HL-60/S4 treated with retinoic acid at 250 ng/mL for 4 days and 3 days (cell line): ENCODE results near the gene TBXAS1.
"Not testable (repeated sequence)": the region's sequence is repeated elsewhere in the genome, so short reads cannot be mapped to it uniquely, and the experiment has no call there.

Experiments used
- in situ Hi-C: fragments of 300-500 bp; cut with MboI; formaldehyde crosslinking; loops from 2 replicates; pipeline ENCODE4 v1.7.0; 2022; ENCODE audit warnings: low sequenced_read_pairs

The TBXAS1 gene

DNA sequence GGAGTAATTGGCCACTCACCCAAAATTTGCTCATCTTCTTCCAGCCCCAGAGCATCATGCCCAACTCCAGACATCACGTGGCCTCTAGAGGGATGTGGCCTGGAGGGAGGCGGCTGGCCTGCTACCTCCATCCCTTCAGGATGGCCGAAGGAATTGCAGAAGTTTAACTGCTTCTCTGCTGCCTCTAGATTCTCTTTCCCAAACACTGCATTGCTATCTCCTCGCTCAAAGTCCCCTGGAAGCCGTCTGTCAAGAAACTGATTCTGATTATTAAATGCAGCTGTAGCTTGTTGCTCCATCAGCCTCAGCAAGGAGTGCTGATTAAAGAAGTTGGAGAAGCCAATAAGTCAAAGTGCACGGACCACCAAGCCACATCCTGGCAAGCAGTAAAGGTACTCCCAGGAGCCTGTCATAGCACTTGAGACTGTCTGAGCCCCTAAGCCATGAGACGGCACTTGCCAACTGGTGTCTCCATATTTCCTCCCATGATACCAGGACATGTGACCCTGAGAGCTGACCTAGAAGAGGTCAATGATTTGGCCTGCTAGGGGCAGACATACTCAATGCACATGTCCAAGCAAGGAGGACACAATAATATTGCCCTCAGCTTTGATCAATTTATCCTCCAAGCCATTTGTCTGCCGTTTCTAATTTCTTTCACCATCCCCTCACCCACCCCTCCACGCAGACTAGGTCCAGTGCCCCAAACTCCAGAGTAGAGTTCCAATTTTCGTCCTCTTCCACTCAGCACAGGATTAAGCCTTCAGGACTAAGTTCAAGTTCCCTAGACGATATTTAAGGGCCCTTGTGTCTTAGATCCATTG, 84.2 kb downstream of the TBXAS1 start:
- in situ Hi-C loops = no loop called here

DNA sequence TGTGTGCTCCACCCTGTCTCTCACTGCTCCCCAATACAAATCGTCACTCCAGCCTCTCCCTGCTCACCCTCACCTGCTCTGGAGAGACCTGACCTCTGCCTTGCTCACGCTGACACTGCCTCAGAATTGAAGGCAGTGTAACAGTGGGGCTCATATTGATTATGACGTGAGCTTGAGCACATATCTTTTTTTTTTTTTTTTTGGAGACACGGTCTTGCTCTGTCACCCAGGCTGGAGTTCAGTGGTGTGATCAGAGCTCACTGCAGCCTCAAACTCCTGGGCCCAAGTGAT, 84.7 kb downstream of the TBXAS1 start:
- in situ Hi-C loops = no loop called here

DNA sequence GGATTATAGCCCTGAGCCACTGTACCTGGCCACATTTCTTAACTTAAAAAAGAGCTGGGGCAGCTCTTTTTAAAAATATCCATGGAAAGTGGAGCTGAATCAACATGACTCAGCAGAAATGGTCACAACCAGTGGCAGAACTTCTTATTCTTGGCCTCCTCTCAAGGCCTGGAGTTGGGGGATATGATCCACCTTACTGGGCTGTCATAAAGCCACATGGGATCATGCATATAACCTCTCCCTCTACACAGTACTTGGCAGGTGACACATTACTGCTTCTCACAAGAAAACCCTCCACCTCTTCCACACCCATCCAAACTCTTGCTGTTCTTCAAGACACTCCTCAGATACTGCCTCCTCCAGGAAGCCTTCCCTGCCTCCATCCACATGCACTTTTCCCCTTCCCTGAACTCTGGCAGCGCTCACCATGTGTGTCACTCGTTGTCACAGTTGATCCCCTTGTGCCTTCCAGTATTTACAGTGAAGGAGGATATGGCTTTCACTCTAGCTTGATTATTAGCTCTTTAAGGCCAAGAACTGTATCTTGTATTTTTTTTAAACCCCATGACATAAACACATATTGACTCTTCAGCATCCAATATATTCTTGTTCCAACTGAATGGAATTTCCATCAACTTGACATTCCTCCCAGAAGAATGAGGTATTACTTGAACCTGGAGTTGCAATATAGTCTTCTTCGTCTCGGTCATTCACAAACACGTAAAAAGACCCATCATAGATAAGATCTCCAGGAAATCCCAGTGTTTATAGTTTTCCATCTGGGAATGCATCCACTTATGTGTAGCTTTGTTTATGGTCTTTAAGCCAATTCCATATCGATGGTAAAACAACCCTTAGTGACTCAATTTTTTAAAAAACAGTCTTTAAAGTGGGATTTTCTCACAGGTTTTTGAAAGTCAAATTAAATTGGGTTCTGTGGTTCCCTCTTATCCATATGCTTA, 85.5 kb downstream of the TBXAS1 start:
- in situ Hi-C loops = no loop called here

DNA sequence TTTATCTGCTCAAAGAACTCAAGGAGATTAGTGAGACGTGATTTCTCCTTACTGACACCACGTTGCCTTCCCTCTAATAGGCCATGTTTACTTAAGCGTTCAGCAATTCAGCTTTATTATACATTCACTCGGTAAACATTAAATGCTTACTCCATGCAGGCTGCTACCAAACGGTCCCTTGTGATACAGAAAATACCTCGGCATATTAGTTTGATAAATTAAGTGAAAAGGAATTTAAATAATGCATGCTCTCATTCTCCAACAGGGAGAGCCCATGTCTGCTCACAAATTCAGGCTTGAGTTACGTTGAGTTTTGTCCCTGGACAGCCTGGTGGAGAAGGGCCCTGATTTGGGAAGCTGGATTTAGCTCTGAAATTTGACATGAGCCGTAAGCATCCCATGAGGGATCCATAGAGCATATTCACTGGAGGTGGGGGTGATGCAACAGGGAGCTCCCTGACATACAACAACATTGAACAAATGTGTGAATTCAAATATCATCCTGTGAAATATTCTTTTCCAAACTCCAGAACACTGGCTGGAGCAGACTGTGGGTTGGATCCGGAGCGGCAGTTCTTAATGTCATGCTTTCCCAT, 86.3 kb downstream of the TBXAS1 start:
- in situ Hi-C loops = no loop called here

DNA sequence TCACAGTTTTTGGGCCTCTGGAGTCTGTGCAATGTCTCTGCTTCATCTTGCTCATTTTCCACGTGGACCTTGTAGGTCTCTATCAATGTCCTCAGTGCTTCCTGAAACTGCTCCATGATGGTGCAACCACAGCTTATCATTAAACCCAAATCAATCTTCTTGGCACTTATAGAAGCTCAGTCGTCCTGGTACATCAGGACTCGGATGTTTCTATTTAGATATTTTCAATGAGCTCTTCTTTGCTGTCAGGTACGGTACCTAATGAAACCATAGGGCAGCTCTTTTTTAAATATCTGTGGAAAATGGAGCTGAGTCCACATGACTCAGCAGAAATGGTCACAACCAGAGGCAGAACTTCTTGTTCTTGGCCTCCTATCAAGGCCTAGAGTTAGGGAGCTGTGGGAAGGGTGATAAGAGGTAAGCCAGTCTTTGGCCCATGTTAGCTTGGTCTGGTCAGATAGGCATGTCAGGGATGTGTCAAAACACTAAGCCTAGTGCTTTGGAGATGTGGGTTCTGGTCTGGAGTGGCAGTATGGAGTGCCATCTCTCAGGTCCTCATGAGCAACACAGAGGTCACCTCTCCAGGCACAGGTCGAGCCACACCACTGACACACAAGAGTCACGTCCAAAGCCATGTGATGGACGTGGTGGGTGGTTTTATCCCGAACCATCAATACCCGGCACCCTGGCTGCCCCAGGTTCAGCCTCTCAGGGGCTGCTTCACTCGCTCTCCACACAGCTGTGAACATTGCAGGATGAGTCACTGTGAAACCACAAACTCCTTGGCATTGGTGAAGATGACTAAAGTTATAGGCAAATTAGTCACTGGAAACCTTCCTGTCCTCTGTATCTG, 87.0 kb downstream of the TBXAS1 start:
- in situ Hi-C loops = no loop called here

DNA sequence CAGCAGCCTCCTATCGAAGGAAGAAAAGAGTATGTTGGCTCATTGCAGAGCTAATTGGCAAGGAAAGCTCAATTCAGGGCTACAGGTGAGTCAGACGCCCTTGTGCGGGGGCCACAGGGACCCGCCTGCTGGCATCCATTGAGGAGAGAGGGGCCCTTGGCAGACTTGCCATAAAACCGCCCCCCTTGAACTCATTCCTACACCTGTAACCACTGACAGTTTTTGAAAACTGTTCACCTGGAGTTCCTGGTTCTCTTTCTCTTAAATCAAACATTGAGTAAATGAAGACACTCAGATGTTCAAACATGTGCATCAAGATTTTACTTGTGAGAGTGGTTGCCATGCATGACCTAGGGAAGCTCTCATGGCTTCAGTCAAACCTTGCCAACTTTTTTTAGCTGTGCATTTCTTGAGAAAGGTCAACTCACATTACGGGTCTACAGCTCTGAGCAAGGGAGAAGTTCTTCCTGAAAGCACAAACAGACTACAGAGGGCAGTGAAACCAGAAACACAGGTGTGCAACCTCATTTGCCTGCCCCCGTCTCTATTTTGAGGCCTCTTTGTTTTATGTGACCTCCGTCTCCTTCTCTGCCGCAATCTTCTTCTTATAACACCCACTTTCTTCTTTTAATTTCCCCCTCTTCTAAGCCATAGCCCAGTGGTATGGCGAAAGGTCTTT, 87.8 kb downstream of the TBXAS1 start:
- in situ Hi-C loops = no loop called here

DNA sequence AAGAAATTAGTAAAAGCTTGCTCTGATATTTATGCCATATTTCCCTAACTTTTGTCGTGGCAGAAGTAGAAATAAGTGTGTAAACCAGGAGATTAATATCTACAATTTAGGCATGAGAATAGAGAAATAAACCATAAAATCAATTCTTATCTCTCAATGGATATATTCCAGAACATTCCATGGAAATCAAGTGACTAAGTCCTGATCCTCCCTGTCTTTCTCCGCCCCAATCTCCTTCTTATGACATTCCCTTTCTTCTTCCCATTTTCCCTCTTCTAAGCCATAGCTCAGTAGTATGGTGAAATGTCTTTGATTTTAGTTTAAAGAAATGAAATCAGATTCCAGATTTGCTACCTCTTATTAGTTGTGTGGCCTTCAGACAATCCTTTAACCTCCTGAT, 88.8 kb downstream of the TBXAS1 start:
- in situ Hi-C loops = no loop called here

DNA sequence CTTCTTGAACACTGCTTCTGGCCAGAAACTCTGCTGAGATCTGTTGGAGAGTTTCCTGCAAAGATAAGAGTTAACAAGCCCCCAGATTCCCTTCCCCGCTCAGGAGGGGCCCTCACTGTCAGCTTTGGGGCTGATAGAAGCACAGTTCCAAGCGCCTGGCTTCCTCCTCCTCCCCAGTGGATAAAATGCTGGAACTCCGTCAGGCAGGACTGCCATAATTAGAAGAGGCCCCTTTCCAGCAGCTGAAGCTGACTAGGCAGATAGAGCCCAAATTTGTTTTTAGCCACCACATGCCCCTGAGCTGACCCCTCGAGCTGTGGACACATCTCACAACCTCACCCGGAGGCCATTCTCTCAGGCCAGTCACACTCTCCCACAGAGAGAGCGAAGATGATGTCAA, 89.4 kb downstream of the TBXAS1 start:
- in situ Hi-C loops = no loop called here

DNA sequence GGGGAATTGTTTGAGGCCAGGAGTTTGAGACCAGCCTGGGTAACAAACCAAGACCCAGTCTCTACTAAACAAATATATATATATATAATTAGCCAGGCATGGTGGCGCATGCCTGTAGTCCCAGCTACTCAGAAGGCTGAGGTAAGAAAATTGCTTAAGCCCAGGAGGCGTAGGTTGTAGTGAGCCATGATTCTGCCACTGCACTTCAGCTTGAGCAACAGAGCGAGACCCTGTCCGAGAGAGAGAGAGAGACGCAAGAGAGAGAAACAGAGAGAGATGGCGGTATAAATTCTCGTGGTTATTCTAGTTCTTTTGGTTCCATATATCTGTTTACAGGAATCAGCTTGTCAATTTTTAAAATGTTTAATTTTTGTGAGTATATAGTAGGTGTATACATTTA, 94.0 kb downstream of the TBXAS1 start:
- in situ Hi-C loops = no loop called here

DNA sequence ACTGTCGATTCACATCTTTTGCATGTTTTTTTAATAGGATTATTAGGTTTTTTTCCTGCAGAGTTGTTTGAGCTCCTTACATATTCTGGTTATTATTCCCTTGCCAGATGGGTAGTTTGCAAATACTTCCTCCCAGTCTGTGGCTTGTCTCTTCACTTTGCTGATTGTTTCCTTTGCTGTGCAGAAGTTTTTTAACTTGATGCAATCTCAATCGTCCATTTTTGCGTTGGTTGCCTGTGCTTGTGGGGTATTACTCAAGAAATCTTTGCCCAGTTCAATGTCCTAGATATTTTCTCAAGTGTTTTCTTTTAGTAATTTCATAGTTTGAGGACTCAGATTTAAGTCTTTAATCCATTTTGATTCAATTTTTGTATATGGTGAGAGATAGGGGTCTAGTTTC, 95.4 kb downstream of the TBXAS1 start:
- in situ Hi-C loops = no loop called here

DNA sequence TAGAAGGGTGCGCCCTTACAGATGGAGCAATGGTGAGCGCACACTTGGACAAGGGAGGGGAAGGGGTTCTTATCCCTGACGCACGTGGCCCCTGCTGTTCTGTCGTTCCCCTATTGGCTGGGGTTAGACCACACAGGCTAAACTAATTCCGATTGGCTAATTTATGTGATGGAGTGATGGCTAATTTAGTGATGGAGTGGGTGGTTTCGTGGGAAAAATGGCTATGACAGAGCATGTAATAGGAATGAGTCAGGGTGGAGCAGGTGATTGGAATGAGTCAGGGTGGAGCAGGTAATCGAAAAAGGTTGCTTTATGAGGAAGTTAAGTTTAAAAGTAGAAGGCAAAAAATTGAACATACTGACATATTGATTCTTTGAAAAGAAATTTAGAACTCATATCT, 100.2 kb downstream of the TBXAS1 start:
- in situ Hi-C loops = not testable (repeated sequence)

DNA sequence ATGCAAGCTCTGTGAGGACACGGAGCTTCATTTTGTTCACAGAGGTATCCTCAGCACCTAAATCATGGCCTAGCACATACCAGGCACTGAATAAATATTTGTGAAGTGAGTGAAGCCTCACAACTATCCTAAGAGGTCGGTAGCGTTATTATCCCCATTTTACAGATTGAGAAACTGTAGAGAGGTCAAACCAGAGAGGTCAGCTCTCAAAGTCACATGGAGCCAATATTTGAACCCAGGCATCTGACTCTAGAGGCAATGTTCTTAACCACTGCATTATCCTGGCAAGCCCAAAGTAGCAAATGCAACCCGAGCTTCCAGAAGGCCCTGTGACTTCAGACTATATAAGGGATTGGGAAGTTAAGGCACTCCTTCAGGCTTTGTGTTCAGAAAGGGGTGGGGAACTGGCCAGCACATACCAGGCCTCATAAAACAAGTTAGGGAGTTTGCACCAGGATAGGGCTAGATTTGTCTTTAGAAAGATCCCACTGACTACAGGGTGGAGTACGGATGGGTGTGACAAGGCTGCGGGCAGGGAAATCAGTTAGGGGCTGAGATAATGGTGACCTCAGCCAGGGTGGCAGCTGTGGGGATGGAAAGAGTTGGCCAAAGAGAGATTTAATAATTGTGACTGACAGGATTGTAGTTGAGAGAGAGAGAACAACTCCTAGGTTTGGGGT, 101.4 kb downstream of the TBXAS1 start:
- in situ Hi-C loops = no loop called here

DNA sequence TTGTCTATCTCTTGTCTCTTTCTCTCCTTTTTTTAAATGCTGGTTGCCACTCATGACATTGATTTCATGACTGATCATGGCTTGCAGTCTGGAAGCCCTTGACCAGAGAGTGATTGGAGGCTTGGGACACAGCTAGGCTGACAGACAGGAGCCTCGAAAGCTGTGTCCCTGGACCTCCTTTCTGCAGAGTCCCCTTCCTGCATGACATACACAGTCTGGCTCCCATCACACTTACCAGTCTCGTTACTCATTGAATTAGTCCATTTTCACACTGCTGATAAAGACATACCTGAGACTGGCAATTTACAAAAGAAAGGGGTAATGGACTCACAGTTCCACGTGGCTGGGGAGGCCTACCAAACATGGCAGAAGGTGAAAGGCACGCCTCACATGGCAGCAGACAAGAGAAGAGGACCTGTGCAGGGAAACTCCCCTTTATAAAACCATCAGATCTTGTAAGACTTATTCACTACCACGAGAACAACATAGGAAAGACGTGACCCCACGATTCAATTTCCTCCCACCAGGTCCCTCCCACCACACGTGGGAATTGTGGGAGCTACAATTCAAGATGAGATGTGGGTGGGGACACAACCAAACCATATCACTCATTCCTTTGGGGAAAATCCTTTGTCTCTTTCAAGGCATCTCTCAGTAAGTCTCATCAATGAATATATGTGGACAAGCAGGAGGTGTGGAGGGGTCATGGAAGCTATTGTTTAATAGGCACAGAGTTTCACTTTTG, 102.3 kb downstream of the TBXAS1 start:
- in situ Hi-C loops = no loop called here

DNA sequence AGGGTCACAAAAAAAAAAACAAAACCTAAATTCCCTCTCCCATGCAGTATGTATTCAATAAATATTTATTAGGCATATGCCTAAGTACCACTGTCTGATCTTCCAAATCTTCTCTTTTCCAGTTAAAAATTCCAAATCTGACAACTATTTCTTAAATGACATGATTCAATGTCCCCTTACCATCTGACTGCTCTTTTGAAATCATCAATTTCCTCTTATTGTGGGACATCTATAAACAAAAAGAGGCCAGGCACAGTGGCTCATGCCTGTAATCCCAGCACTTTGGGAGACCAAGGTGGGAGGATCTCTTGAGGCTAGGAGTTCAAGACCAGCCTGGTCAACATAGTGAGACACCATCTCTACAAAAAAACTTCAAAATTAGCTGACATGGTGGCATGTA, 103.5 kb downstream of the TBXAS1 start:
- in situ Hi-C loops = no loop called here

DNA sequence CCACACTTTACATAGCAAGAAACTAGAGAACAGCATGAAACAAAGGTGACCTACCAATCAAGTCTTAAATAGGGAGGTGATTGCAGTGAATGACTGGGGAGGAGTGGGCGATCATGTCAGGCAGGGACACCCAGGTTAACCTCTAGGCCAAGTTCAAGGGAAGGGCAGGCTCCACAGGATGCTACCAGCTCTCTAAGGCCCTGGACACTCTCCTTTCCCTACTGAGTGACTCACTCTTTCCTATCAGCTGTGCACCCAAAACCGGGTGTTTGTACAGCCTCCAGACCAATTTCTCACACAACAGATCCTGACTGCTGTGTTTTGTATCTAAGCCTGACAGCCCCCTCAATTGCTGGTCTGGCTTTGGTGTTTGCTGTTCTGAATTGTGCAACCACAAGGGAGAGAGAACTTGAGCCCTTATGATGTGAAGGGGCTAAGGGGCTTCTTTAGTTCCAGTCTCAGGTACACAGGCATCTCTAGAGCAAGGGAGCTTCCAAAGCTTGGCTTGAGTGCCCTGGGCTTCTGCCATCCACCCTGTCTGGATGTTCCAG, 107.8 kb downstream of the TBXAS1 start:
- in situ Hi-C loops = no loop called here

DNA sequence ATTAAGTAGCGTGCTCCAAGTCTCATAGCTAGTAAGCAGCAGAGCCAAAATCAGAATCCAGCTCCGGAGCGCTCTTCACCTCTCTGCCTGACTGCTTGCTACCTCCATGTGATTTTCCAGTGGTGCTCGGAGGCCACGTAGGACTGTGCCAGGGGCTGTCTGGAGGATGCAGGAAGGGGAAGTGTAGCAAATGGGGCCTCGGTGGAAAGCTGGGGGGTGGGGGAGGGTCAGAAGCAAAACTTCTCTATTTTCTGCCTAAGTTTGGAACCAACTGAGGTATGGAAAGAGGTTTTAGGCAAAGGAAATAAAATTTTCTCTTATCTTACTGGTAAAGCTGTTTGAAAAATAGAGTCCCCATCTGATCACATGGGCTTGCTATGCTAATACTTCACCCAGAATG, 108.7 kb downstream of the TBXAS1 start:
- in situ Hi-C loops = no loop called here

DNA sequence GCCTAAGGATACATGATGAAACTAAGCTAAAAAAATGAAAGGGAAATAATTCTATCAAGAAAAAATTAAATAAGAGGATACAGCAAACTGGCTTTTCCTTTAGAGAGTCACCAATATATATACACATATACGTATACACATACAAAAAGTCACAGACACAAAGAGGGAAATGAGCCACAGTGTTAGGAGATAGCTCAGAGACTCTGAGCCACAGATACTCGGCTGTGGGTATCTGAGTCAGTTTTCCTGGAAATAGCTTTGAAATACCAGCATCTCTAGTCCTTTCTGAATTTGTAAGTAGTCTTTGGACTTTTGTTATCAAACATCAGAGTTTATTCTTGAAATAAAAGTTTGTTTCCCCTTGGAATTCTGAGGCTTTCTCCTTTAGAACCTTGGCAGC, 111.8 kb downstream of the TBXAS1 start:
- in situ Hi-C loops = no loop called here

DNA sequence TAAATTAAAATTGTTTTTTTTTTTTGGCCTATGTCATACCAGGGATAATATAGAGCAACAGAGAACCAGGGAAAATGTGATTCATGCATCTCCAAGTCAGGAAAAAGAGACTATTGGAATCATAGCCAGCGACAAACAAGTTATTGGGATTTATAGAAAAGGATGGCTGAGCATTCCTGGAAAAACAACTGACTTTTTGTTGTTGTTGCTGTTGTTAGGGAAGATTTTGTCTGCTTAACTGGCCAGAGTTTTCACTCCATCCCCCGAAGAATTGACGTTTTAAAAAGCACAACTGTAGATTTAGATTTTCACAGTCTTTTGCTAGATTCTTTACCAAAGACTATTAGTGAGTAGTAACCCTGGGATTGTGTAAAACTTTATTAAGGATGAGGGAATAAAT, 112.4 kb downstream of the TBXAS1 start:
- in situ Hi-C loops = no loop called here

DNA sequence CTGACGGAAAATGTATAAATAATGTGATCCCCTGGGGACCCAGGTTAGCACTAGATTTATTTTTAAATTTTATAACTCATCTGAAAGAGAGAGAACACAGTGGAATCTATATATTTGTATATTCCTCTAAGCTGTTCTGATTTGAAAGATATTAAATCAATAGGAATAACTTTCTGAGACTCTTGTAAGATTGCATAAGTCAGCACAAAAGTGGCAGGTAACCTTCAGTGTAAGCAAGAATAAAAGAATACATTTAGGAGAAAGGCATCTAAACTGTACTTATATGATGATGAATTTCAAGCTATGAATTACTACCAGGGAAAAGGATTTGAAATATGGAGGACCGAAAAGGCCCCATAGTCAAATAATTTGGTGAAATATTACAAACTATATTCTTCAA, 112.8 kb downstream of the TBXAS1 start:
- in situ Hi-C loops = no loop called here
